NCI-H510A (cell line): Measurements from ENCODE around the gene ANAPC7.
A peak's percentile ranks its signal among the peaks of the same experiment; 100 is the strongest.
"Not testable (repeated sequence)": the region's sequence is repeated elsewhere in the genome, so short reads cannot be mapped to it uniquely, and the experiment has no call there.

Source experiments
- DNase-seq: peaks from one replicate; lab custom pipeline; 2025; lab: John Stamatoyannopoulos, UW

The ANAPC7 gene

GRCh38 chr12:110403146-110403975, at the start of gene ANAPC7:
TSS of gene ANAPC7 (minus strand) at chr12:110403708. CDS start at chr12:110403627, 81 bp downstream.
- DNase-seq, result peak; percentile 83

GRCh38 chr12:110451263-110451662, 47.8 kb upstream of the ANAPC7 start:
- no peak for DNase-seq

GRCh38 chr12:110449799-110450497, 46.4 kb upstream of the ANAPC7 start, which contains the start of gene ARPC3:
TSS of gene ARPC3 (minus strand) at chr12:110450337. CDS start at chr12:110450260, 77 bp downstream.
- DNase-seq, result peak; percentile 87

GRCh38 chr12:110444455-110444854, 40.9 kb upstream of the ANAPC7 start:
- no peak for DNase-seq

- no peak for DNase-seq
Measured at GRCh38 chr12:110436231-110436630, 32.7 kb upstream of the ANAPC7 start.

GRCh38 chr12:110431957-110432587, 28.6 kb upstream of the ANAPC7 start:
- no peak for DNase-seq

- DNase-seq, result not testable (repeated sequence)
Measured at GRCh38 chr12:110429676-110430075, 26.2 kb upstream of the ANAPC7 start.

- DNase-seq, result no peak
Measured at GRCh38 chr12:110426406-110426805, 22.9 kb upstream of the ANAPC7 start.

- DNase-seq, result no peak
Measured at GRCh38 chr12:110424237-110424636, 20.7 kb upstream of the ANAPC7 start.

GRCh38 chr12:110421701-110422100, 18.2 kb upstream of the ANAPC7 start:
- DNase-seq, result no peak

- no peak for DNase-seq
Measured at GRCh38 chr12:110421159-110421661, 17.7 kb upstream of the ANAPC7 start.

- not testable (repeated sequence) for DNase-seq
Measured at GRCh38 chr12:110420644-110421043, 17.1 kb upstream of the ANAPC7 start.

- not testable (repeated sequence) for DNase-seq
Measured at GRCh38 chr12:110417113-110417512, 13.6 kb upstream of the ANAPC7 start.

GRCh38 chr12:110410086-110410485, 6.6 kb upstream of the ANAPC7 start:
- DNase-seq, result not testable (repeated sequence)

- DNase-seq, result not testable (repeated sequence)
Measured at GRCh38 chr12:110405126-110405662, 1.7 kb upstream of the ANAPC7 start.

GRCh38 chr12:110403976-110404682, 621 bp upstream of the ANAPC7 start:
- DNase-seq, result peak; percentile 72

GRCh38 chr12:110382683-110383082, 20.8 kb downstream of the ANAPC7 start:
- DNase-seq, result no peak

GRCh38 chr12:110379631-110380030, 23.9 kb downstream of the ANAPC7 start:
- no peak for DNase-seq

- DNase-seq, result no peak
Measured at GRCh38 chr12:110379197-110379596, 24.3 kb downstream of the ANAPC7 start.

- DNase-seq, result not testable (repeated sequence)
Measured at GRCh38 chr12:110378131-110378790, 25.2 kb downstream of the ANAPC7 start.
